ENCODE measurements around the gene DLX2. TPM values are rescaled to one million over a fixed set of nuclear protein-coding genes. Genes with fewer than 3 reads are reported as not detected.

Gene DLX2
- total and polyA plus RNA-seq, 10 of the 15 experiments (the other 5 are each of a cell fraction or from before 2014, with no cell fraction given) = 0.03 TPM; not detected in 9

- no peak overlapping the region for H3K27ac ChIP-seq (ENCODE audit: control insufficient read depth, insufficient read depth)
- RAD21 ChIA-PET (ENCODE audit: unreplicated experiment) = no interaction called here
- intact Hi-C loops (cut with micrococcal nuclease; ENCODE audit: unreplicated experiment) (no loop called here), in situ Hi-C loops (cut with MboI) (no loop called here)
- DNase-seq (ENCODE audit: low read depth, low spot score) = no peak
- CTCF ChIA-PET = no interaction called here
- SMC1A ChIA-PET (ENCODE audit: uncharacterized antibody, unreplicated experiment) = interaction anchor here (1.1 kb wide), 1 partner anchor 9 kb away, joined by 3 read pairs; no protein-coding TSS in a partner anchor
- POLR2A ChIA-PET = no interaction called here
- H3K36me3 ChIP-seq (ENCODE audit: control insufficient read depth in 2 of 2, insufficient read depth in 2 of 2, low read length in 1 of 2) = 0 out of 4 replicates have a peak, but pooled peaks cover 0 to 3% of the 10 kb centered on the region in 2 experiments
- no peaks in the 10 kb centered on the region for H3K4me1 ChIP-seq (ENCODE audit: control insufficient read depth, insufficient read depth, low read length)
- 94% methylated on average over 4 of the region's 4 CpGs for WGBS (ENCODE audit: insufficient coverage, insufficient replicate concordance, low lambda C conversion rate, missing lambda C conversion rate)
- no peak overlapping the region for H3K4me2 ChIP-seq (ENCODE audit: control insufficient read depth, insufficient read depth)
- H3K9ac ChIP-seq (ENCODE audit: control insufficient read depth, insufficient read depth, low read length) = no peak overlapping the region
- BruUV-seq (replicated peaks) = no TSS peak
- no peaks in the 10 kb centered on the region for H4K20me1 ChIP-seq (ENCODE audit: control insufficient read depth, insufficient read depth)
- no peak overlapping the region for H2AFZ ChIP-seq (ENCODE audit: control insufficient read depth, low read depth, low read length)
- no peaks in the 10 kb centered on the region for H3K27me3 ChIP-seq (replicated peaks in 1 of 2; ENCODE audit: control insufficient read depth in 2 of 2, insufficient read depth in 2 of 2, low read length in 1 of 2)
- TF ChIP-seq EED (IDR thresholded peaks at IDR 0.05; ENCODE audit: low read depth) (no peak), IKZF2 (IDR thresholded peaks at IDR 0.05) (no peak), SUZ12 (IDR thresholded peaks at IDR 0.05; ENCODE audit: unreplicated experiment) (no peak), RFX5 (IDR thresholded peaks at IDR 0.05; ENCODE audit: low read depth, low read length) (no peak), CTCF (IDR thresholded peaks at IDR 0.05 in 2 of 3, conservative IDR thresholded peaks at IDR 0.05 in 1 of 3; ENCODE audit: control insufficient read depth in 2 of 3, extremely low read depth in 1 of 3, insufficient read depth in 1 of 3, low read depth in 3 of 3, low read length in 3 of 3) (no peak), BCL11A (IDR thresholded peaks at IDR 0.05; ENCODE audit: low read depth, low read length) (no peak), POLR2A (IDR thresholded peaks at IDR 0.05; ENCODE audit: low read depth, low read length) (no peak)
- FAIRE-seq = no peak
- H3K9me3 ChIP-seq (replicated peaks; ENCODE audit: control insufficient read depth, insufficient read depth, low read length) = no peaks in the 10 kb centered on the region
- H3K79me2 ChIP-seq (ENCODE audit: control insufficient read depth, insufficient read depth, low read length) = no peaks in the 10 kb centered on the region
- no peak for ATAC-seq
- no peak overlapping the region for H3K4me3 ChIP-seq
These were observed 36.3 kb downstream of the DLX2 start for GRCh38 chr2:172066394-172066886.
